GM18499 (cell line): Measurements from ENCODE around the gene OR52E8.

Experiments
- ATAC-seq: cut with Tn5 transposase; IDR thresholded peaks from one replicate; pipeline ENCODE4 v1.9.1; 2021; ENCODE audit warnings: moderate number of reproducible peaks; ENCODE audit not compliant: insufficient read depth, unreplicated experiment

OR52E8 gene

DNA sequence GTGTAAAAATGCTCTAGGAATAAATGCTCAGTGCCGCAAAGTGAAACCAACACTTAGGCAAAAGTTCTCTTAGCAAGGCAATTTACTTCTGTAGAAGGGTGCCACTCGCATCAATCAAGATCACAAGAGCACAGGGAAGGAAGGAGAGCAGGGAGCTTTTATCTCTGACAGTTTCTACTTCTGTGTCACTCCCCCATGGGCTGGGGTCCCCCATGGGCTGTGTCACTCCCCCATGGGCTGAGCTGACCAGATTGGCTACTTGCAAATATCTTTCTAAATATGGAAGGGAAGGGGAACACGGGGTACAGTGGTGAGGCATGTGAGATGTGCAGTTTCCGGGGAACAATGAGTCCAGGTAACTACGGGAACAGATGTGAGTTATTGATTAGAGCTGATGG, 48.4 kb downstream of the OR52E8 start:
- ATAC-seq = no peak

DNA sequence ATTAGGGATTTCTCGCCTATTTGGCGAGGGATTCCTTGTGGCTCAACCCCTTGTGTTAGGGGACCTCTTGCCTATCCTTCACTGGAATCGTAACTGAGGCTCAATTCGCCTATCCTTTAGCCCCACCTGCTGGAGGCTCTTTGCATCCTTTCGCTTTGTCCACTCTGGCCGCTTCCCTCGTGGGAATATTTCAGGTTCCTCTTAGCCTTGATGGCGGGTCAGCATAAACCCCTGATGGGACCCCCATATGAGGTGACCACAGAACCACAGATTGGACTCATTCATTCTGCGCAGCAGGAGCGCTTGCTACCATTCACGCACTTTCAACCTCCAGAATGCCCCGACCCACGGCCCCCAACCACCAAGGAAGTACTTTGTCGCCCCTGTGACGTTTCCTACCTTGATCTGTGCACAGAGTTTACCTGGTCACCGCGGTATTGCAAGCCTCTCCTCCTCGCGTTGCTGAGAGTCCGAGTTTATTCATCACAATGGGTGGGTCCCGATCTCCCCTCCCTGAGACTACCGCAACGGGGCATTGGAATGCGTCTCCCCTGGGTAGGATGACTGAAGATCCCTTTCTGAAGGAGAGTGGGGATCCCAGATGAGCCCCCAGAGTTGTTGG, 48.9 kb downstream of the OR52E8 start, which contains the start of gene OR52N2:
Gene OR52N2, plus strand, starts transcription at position 425 of the 622 bp plus-strand sequence. CDS start 11,412 bp downstream, outside the sequence.
- peak; percentile 84 for ATAC-seq

DNA sequence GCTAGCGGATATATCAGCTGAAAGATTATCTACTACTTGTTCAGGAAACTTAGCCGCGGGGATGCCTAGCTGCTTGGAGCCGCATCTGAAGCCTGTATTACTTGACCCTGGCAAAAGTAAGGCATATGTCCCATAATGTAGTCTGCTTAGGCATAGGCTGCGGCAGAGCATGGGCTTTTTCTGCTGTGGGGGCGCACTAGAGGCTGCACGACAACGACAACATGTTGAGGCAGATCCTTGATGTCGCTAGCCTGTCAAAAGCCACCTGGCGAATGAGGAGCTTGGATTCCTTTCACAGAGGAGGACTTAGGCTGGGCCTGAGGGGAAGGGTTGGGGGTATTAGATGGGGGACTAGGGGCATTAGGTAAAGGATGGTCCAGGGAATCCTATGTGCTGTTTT, 49.9 kb downstream of the OR52E8 start:
- ATAC-seq = no peak
